HG02840 (cell line): ENCODE data around the gene PRMT7.

ENCODE experiments used
- ATAC-seq: cut with Tn5 transposase; IDR thresholded peaks from one replicate; pipeline ENCODE4 v1.9.1; 2021; ENCODE audit warnings: mild to moderate bottlenecking, moderate library complexity, moderate number of reproducible peaks; ENCODE audit not compliant: unreplicated experiment, low FRiP score

Gene PRMT7

GRCh38 chr16:68300734-68301459 is 9.9 kb upstream of the PRMT7 start:
- ATAC-seq, result no peak

- ATAC-seq, result no peak
These were observed 4.2 kb upstream of the PRMT7 start for GRCh38 chr16:68306633-68307032.

- no peak for ATAC-seq
These were observed 1.0 kb upstream of the PRMT7 start for GRCh38 chr16:68309799-68310198.

GRCh38 chr16:68310437-68310773 is 414 bp upstream of the PRMT7 start:
- no peak for ATAC-seq

GRCh38 chr16:68313116-68313515 is 2.3 kb downstream of the PRMT7 start:
- no peak for ATAC-seq

- no peak for ATAC-seq
These were observed 8.5 kb downstream of the PRMT7 start for GRCh38 chr16:68319185-68319908.

- no peak for ATAC-seq
These were observed 13.5 kb downstream of the PRMT7 start for GRCh38 chr16:68324336-68324735.

GRCh38 chr16:68324780-68325357 is 14.1 kb downstream of the PRMT7 start:
- ATAC-seq, result no peak

GRCh38 chr16:68328151-68328859 is 17.5 kb downstream of the PRMT7 start:
- no peak for ATAC-seq

- ATAC-seq, result no peak
These were observed 18.1 kb downstream of the PRMT7 start for GRCh38 chr16:68328860-68329390.

- ATAC-seq, result no peak
These were observed 21.1 kb downstream of the PRMT7 start for GRCh38 chr16:68331879-68332410.

- ATAC-seq, result no peak
These were observed 21.7 kb downstream of the PRMT7 start for GRCh38 chr16:68332411-68333121.

- ATAC-seq, result no peak
These were observed 24.4 kb downstream of the PRMT7 start for GRCh38 chr16:68335175-68335574.

GRCh38 chr16:68338326-68339119 is 27.7 kb downstream of the PRMT7 start:
- no peak for ATAC-seq

- no peak for ATAC-seq
These were observed 28.4 kb downstream of the PRMT7 start for GRCh38 chr16:68339214-68339613.

GRCh38 chr16:68342620-68343019 is 31.8 kb downstream of the PRMT7 start:
- ATAC-seq, result no peak

- no peak for ATAC-seq
These were observed 32.3 kb downstream of the PRMT7 start for GRCh38 chr16:68343137-68343536.

GRCh38 chr16:68344252-68344651 is 33.4 kb downstream of the PRMT7 start:
- no peak for ATAC-seq

- ATAC-seq, result no peak
These were observed 34.6 kb downstream of the PRMT7 start for GRCh38 chr16:68345351-68345810.
